WTC11 (cell line): ENCODE measurements around the gene GGA3.

Experiments used
- FOXJ3 ChIP-seq: sonication (generic); formaldehyde crosslinking; IDR thresholded peaks from 2 replicates; pipeline ENCODE4 v1.9.0; 2021; ENCODE audit warnings: missing genetic modification reagents, mild to moderate bottlenecking, borderline replicate concordance
- GABPB1 ChIP-seq: sonication (generic); formaldehyde crosslinking; IDR thresholded peaks from 2 replicates; pipeline ENCODE4 v1.8.1; 2023; ENCODE audit warnings: mild to moderate bottlenecking, missing genetic modification reagents
- NR3C1 ChIP-seq: sonication (generic); formaldehyde crosslinking; conservative IDR thresholded peaks from 2 replicates; pipeline ENCODE4 v1.8.1; 2023; ENCODE audit warnings: low read depth, mild to moderate bottlenecking, missing genetic modification reagents
- RELA ChIP-seq: sonication (generic); formaldehyde crosslinking; IDR thresholded peaks from 2 replicates; pipeline ENCODE4 v1.8.1; 2022; ENCODE audit warnings: missing genetic modification reagents, mild to moderate bottlenecking, borderline replicate concordance
- SMAD4 ChIP-seq: sonication (generic); formaldehyde crosslinking; IDR thresholded peaks from 2 replicates; pipeline ENCODE4 v1.8.0; 2022; ENCODE audit warnings: mild to moderate bottlenecking, missing genetic modification reagents
- ZNF121 ChIP-seq: sonication (generic); formaldehyde crosslinking; IDR thresholded peaks from 2 replicates; pipeline ENCODE4 v1.8.0; 2023; ENCODE audit warnings: missing genetic modification reagents
- TF ChIP-seq, protein P1 (sequence below): fragments of 200-600 bp; IDR thresholded peaks from 2 replicates; pipeline ENCODE4 v1.8.0; 2022; ENCODE audit warnings: antibody characterized with exemption
- TF ChIP-seq, protein P2 (sequence below): sonication (generic); formaldehyde crosslinking; IDR thresholded peaks from 2 replicates; pipeline ENCODE4 v1.8.0; 2022; ENCODE audit warnings: mild to moderate bottlenecking, missing genetic modification reagents

DNA sequence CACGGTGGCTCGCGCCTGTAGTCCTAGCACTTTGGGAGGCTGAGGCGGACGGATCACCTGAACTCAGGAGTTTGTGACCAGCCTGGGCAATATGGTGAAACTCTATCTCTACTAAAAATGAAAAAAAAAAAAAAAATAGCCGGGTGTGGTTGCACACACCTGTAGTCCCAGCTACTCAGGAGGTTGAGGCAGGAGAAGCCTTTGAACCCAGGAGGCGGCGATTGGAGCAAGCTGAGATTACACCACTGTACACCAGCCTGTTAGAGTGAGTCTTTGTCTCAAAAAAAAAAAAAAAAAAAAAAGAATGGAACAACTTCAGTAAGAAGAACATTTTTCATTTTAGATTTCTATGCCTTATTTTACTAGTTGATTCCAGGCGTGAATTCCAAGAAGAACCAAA is 53.2 kb downstream of the GGA3 start:
- TF ChIP-seq, protein P1, sequence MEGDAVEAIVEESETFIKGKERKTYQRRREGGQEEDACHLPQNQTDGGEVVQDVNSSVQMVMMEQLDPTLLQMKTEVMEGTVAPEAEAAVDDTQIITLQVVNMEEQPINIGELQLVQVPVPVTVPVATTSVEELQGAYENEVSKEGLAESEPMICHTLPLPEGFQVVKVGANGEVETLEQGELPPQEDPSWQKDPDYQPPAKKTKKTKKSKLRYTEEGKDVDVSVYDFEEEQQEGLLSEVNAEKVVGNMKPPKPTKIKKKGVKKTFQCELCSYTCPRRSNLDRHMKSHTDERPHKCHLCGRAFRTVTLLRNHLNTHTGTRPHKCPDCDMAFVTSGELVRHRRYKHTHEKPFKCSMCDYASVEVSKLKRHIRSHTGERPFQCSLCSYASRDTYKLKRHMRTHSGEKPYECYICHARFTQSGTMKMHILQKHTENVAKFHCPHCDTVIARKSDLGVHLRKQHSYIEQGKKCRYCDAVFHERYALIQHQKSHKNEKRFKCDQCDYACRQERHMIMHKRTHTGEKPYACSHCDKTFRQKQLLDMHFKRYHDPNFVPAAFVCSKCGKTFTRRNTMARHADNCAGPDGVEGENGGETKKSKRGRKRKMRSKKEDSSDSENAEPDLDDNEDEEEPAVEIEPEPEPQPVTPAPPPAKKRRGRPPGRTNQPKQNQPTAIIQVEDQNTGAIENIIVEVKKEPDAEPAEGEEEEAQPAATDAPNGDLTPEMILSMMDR: no peak
- TF ChIP-seq NR3C1 (CRISPR knock-in tag): no peak
- no peak for TF ChIP-seq RELA (CRISPR knock-in tag)
- TF ChIP-seq, protein P2, sequence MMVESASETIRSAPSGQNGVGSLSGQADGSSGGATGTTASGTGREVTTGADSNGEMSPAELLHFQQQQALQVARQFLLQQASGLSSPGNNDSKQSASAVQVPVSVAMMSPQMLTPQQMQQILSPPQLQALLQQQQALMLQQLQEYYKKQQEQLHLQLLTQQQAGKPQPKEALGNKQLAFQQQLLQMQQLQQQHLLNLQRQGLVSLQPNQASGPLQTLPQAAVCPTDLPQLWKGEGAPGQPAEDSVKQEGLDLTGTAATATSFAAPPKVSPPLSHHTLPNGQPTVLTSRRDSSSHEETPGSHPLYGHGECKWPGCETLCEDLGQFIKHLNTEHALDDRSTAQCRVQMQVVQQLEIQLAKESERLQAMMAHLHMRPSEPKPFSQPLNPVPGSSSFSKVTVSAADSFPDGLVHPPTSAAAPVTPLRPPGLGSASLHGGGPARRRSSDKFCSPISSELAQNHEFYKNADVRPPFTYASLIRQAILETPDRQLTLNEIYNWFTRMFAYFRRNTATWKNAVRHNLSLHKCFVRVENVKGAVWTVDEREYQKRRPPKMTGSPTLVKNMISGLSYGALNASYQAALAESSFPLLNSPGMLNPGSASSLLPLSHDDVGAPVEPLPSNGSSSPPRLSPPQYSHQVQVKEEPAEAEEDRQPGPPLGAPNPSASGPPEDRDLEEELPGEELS (CRISPR knock-in tag): no peak
- no peak for TF ChIP-seq FOXJ3
- no peak for TF ChIP-seq ZNF121 (CRISPR knock-in tag)
- no peak for TF ChIP-seq SMAD4 (CRISPR knock-in tag)
- TF ChIP-seq GABPB1: no peak
